Stimulated activated CD8-positive, alpha-beta memory T cell treated with anti-CD3 and anti-CD28 coated beads, Interleukin-4, amount 100 ng/mL, for 48 hours (primary cell): ENCODE measurements around the gene CLASP1.
"Not testable (repeated sequence)": the region's sequence is repeated elsewhere in the genome, so short reads cannot be mapped to it uniquely, and the experiment has no call there.

Experiments used
- DNase-seq: peaks from one replicate; pipeline ENCODE4 v3.0.0-alpha.2; 2020

Gene CLASP1

DNA sequence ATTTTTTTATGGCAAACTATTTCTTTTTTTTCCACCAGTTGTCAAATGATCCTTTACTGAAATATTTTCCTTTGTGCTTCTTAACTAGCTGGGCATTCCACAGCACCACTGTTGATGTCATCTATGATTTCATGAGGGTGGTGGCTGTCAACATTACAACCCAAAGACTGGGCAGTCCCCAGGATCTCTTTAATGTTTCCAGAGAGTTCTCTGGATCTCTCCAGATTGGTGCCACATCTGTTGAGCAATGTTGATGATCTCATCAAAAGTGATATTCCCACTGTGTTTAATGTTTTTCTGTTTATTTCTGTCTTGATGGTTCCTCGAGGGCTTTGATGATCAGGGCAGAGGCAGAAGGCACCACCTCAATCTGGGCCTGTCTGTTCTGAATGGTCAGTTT, 9.1 kb upstream of the CLASP1 start:
- DNase-seq: not testable (repeated sequence)

DNA sequence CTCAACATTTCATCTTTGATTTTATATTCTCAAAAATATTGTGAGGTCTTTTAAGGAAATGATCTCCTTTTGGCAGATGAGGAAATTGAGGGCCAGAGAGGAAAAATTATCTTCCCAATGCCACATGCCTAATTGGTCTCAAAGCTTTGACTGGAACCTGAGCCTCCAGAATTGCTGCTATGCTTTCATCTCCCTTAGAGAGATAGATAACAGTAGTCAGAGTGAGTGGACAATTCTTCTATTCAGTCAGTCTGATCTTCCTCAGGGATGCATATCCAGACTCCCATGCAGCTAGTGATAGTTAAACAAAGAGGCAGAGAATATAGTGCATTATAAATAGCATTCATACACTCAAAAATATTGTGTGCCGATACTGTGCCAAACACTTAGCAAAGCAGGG, 3.8 kb upstream of the CLASP1 start:
- DNase-seq: no peak

DNA sequence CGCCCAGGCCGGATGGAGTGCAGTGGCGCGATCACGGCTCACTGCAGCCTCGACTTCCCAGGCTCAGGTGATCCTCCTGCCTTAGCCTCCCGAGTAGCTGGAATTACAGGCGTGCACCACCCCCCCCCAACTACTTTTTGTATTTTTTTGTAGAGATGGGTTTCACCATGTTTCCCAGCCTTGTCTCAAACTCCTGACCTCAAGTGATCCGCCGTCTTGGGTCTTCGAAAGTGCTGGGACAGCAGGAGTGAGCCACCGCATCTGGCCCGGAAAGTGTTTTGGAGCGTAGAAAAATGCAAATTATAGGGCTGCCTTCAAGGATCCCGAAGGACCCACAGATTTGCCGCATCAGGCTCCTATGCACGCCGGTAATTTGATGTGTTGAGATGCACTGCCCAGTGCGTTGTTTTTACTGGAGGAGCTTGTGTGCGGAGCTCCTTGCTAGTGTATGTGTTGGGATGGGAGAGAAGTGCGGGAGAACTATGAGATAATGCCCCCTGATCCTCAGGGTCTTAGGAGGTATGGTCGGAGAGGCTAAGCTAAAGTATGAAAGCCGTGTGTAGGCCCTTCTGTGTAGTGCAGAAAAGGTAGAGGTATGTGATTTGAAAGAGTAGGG, 1.2 kb upstream of the CLASP1 start:
- DNase-seq: peak; percentile 50

DNA sequence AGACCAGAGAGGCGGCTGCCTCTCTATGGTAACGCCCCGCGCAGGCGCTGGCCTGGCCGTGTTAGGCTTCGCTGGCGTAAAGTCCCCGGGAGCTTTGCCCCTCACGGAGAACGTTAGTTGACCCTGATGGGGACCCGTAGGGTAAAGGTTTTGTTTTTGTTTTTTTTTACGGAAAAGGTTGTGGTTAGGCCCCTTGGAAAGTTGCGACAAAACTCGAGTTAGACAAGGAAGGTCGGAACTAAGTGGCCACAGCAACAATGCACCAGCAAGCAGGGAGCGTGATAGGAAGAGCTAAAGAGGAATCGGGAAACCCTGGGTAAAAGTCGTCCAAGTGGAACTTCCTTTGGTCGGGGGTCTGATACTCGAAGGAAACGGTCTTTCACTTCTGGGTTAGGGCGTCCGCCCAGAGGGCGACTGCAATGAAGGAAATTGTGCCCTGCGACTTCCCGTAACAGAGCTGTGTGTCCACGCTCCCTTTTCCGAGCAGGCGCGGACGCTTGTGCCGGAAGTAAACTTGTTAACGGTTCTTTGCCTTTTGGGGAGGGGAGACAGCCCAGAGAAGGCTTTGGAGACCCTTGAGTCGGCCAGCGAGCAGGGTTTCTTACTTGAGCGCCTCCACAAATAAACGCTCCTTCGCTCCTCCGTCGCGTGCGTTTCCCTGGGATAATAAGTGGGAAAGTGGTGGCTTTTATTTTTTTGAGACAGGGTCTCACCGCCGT, 493 bp upstream of the CLASP1 start:
- peak; percentile 95 for DNase-seq

DNA sequence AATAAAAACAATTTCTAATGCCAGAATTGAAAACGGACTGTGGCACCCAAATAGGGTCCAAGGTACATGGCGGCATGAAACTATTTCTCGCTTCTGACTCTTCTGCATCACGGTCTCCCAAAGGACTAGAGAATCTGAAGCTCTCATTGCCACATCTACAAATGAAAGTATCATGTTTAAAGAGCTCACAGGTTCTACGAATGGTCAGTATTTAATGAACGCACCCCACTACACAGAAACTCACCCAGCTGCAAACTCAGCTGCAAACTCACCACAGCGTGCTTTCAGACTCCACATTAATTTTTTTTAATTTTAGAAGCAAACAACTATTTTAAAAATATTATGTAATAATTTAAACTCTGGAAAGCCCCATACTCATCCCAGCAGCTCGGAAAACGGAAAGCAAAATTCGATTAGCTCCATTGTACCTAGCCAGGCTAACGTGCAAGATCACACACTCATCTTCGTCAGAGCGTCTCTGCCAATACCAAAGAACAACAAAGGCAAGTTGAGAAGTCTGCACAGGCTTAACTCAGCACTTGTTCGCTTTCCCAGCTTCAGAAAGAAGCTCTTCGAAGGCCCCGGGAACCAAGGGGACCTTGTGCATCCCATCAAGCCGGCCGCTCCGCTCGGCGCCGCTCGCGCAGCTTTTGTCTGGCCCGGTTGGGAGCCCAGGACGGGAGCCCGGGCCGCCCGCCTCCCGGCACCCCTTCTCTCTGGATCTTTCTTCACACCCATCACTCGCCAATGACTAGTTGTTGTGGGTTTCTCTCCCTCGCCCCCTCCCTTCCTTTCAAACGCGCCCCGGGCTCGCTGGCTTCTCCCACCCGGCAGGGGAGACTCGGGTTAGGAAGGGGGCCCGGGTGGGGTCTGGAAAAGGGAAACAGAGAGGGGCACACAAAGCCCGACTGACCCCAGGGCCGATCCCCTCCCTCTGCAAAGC, 785 bp downstream of the CLASP1 start:
- DNase-seq: peak; percentile 66

DNA sequence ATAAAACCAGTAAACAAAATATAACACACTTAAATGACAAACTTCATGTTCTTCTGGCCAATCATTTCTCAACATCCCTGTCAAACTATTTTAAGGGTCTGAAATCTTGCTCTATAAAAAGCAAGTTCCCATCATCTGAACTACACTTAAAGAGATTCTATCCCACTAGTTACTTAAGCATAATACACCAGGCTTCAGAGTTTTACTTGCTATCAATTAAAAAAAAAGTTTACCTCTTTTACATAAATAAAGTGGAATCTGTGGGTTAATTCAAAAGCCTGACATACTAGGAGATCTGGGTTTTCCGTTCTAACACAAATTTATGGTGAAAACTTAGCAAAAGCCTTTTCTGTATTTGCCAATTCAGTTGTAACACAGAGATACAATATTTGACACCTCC, 1.9 kb downstream of the CLASP1 start:
- no peak for DNase-seq

DNA sequence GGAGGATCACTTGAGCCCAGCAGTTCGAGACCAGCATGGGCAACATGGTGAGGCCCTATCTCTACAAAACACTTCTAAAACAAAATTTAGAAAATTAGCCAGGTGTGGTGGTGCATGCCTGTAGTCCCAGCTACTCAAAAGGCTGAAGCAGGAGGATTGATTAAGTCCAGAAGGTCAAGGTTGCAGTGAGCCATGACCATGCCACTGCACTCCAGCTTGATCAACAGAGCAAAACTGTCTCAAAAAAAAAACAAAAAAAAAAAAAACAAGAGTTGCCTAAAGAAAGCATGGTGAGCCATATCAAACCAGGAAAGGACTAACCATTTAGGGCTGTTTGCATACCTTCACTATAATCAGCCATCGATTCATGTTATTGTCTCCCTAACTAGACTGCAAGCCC, 4.5 kb downstream of the CLASP1 start:
- DNase-seq: no peak

DNA sequence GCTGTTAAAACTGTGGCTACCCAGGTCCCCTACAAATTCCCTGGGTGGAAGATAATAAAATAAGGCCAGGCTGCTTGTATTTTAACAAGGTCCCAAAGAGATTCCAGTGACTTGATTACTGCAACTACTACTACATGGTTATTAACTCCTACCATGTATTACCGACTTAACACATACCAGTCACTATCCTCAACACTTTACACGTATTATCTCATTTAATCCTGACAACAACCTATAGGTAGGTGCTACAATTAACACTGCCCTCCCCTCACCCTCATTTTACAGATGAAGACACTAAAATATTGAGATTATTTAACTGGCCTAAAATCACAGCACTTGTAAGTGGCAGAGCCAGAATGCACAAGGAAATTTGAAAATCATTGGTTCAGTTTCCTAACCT, 5.4 kb downstream of the CLASP1 start:
- DNase-seq: no peak

DNA sequence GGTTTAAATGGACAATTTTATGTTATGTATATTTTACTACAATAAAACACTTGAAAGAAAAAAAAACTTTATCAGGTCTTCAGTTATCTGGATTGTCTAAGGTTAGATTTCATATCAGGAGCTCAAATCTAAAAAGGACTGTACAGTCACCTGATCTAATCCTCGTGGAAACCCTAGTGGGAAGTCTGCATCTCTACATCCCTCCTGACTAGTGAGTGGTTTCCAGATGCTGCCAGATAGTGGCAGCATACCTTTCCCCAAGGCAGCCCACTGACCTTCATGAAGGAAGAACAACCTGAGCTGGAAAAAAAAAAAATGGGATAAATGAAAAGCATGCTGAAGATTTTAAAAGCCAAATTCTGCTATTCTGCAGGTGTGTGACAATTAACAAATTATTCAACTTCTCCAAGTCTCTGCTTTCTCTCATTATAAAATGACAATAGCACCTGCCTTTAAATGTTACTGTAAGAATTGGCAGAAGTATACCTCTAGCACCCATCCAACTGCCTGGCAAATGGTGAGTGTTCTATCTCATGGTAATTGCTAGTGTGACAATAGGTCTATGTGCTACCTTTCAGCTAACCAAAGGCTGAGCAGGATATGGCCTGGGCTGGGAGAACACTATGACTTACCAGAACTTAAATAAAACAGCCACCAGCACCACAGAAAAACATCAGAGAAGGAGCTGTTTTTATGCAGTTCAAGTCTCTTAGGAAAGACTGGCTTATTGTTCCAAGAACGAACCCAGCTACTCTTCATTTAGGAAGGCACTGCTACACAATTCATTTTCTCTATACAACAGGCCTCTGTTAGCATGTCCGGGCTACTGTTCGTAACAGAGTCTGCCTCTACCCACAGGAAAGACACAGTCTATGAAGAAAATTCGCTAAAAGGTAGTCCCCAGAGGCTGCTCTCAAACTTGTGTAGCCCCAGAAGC, 8.6 kb downstream of the CLASP1 start:
- no peak for DNase-seq

DNA sequence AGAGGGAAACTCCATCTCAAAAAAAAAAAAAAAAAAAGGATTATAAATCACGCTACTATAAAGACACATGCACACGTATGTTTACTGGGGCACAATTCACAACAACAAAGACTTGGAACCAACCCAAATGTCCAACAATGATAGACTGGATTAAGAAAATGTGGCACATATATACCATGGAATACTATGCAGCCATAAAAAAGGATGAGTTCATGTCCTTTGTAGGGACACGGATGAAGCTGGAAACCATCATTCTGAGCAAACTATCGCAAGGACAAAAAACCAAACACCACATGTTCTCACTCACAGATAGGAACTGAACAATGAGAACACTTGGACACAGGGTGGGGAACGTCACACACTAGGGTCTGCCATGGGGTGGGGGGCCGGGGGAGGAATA, 9.4 kb downstream of the CLASP1 start:
- DNase-seq: not testable (repeated sequence)

DNA sequence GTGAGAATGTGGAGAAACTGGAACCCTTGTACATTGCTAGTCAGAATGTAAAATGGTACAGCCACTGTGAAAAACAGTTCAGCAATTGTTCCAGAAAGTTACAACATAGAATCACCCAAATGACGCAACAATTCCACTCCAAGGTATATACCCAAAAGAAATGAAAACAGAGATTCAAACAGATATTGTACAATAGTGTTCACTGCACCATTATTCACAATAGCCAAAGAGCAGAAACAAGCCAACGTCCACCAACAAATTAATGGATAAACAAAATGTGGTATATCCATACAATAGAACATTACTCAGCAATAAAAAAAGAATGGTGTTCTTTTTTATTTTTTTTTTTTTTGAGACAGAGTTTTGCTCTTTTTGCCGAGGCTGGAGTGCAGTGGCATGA, 10.9 kb downstream of the CLASP1 start:
- DNase-seq: no peak

DNA sequence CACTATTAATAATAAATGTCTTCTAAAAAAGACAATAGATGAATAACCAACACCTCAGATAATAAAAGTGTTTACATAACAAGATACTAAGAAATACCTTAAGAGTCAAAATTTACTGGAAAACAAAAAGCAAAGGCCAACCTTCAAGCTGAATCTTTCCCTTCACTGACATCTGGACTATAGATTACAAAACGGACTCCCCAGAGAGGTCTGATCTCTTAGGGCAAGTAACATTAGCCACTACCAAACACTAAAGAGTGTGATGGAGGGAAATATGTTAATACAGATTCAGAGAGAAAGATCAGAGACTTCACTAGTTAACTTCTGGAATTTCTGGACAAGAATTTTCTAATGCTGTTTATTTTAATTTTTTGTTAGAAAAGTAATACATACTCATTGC, 13.9 kb downstream of the CLASP1 start:
- no peak for DNase-seq

DNA sequence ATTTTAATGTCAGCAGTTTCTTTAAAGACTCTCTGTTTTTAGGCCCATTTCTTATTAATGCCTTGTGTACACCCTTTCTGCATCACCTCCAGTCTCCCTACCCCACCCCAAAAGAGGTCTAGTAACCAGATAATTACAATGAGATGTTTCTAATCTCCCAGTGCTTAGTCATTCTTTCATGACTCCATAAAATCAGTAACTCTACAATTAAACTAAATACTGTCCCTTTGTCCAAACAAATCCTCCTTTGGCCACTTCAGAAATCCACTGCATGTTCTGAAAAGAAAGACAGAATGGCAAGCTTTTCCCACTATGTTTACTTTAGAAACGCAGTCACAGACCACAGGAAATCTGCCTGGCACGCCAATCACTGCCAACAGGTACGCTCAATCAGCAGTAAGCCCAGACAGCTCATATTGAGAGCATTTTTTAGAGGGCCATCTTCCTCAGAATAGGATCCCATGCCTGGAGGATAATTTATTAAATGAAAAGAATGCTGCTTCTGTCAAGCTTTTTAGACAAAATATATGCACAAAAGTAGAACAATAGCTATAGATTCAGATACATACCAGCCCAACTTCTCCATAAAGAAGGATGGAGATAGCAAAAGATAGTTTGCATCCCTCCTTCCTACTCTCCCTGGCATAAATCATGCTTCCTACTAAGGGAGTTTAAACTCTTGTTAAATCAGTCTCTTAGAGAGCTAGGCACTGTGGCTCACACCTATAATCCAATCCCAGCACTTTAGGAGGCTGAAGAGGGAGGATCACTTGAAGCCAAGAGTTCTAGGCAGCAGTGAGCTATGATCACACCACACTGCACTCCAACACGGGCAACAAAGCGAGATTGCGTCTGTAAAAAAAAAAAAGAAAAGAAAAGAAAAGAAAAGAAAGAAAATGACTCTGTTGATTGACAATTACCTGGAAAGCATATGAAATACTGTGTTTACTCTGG, 14.6 kb downstream of the CLASP1 start:
- peak; percentile 41 for DNase-seq

DNA sequence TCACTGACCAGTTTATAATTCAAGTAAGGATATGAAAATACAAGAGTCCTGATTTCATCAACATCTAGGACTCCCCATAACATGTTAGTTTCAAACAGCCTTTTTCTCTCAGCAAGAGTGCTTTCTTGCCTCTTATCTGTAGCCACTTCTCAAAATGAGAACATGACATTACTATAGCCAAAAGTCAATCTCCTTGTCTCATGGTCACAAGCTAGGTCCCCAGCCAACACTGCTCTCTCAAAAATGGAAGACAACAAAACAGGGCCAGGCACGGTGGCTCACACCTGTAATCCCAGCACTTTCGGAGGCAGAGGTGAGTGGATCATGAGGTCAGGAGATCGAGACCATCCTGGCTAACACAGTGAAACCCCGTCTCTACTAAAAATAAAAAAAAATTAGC, 15.8 kb downstream of the CLASP1 start:
- no peak for DNase-seq

DNA sequence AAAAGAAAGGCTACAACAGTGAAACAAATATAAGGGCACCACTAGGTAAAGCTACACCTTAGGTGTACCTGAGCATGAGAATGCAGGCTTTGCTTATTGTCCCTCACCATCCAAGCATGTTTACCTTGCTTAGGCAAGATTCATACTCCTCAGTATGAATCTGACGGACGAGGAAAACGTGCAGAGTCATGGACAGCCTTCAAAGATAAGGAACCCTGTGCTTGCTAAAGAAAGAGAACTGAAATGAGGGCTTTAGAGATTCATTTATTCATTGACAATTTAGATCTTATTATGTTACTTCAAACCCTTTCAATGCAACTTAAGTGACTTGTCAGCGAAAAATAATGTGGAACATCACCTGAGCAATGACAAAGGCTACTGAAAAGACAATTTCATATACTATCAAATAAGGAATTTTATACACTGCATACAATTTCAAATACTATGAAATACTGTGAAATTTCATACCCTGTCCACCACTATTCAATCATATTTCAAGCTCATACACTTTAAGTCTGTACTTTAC, 21.7 kb downstream of the CLASP1 start:
- DNase-seq: no peak

DNA sequence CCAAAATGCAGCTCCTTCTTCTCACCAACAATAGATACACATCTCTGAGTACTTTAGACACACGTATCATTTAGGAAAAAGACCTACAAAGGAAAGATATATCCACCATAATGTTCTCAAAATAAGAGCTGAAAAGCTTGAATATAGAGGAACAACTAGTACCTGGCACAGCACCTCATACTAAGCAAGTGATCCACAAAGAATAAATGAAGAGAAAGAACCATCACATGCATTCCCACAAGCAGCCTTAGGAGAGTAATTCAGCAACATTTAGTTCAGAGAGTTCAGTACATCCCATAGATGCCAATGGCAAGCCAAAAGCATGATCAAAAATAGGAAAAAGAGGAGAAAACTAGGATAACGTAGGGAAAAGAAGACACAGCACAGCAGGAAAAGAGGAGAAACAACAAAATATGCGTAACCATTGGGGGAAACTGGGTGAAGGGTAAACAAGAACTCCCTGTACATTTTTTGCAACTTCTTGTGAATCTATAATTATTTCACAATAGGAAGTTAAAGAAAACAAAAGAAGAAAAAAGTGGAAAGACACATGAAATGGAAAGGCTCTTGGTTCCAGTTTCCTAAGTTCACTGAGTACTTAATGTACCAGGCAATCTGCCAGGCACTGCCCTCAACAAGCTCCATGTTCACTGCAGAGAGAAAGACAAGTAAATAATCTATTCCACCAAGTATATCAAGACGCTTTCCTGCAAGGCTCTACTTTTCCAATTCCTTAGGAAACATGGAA, 22.3 kb downstream of the CLASP1 start:
- no peak for DNase-seq

DNA sequence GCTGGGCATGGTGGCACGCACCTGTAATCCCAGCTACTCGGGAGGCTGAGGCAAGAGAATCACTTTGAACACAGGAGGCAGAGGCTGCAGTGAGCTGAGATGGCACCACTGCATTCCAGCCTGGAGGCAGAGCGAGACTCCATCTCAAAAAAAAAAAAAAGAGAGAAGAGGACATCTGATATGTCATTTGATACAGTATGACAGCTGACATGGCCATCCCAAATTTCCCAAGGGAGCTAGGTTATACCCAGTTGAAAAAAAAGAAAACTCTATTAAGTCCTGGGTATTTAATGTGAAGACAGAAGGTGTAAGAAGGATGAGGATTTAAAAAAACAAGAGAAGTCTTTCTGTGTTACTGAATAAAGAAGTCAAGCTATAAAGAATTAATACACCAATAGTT, 23.3 kb downstream of the CLASP1 start:
- DNase-seq: no peak

DNA sequence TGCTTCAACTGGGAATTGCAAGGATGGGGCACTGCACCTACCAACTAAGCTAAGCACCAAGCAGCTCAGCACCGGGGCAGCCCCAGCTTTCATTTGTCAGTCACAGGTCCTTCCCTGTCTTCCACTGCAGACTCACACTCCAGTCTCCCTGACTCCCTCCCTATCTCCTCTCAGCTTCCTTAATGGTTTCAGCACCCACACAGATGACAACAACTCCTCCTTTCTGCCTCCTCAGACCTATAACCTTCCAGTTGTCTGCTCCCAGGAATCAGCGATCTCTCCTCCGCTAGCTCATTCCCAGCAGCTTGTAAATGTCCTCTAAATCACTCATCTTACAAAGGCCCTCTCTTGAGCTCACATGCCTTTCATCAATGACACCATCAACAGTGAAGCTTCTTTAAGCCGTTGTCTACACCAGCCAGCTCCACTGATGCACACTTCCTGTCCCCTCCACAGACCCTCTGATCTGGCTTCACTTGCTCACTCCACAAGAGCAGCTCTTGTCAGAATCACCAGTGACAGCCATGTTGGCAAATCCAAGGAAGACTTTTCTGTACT, 32.1 kb downstream of the CLASP1 start:
- no peak for DNase-seq

DNA sequence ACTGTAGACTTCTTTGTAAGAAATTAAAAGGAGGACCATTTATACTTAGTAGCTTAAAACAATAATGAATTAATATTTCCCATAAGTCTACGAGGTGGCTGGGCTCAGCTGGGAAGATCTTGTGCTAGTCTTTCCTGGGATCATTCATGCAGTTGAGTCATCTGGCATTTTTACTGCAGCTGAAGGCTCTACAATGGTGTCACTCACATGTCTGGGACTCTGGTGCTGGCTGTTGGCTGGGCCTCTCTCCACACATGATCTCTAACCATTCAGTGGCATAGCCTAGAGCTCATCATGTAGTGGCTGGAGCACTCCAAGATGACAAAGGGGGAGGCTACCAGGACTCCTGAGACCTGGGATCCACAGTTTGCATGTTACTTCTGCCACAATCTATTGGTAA, 35.5 kb downstream of the CLASP1 start:
- DNase-seq: no peak

DNA sequence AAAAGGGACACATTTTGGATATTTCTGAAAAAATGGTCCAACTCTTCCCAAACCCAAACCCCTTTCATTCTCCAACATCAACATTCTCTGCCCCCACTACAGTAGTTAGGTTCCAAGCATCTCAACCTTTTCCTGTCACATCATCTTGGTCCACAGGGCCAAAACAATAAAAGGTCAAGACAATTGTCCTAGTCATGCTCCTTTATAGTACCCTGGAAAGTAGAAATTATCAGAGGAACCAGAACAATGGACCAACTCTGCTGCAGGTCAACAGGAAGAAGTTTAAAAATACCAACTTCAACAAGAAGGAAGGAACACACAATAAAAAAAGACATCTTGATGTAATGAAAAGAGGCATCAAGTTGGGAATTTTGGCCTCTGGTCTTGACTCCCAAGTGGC, 36.1 kb downstream of the CLASP1 start:
- no peak for DNase-seq
